ENCODE measurements around the gene CYP4F3.
"Not testable (repeated sequence)": the region's sequence is repeated elsewhere in the genome, so short reads cannot be mapped to it uniquely, and the experiment has no call there.

CYP4F3 gene

GRCh38 chr19:15628236-15629002 is 12.3 kb upstream of the CYP4F3 start:
- in situ Hi-C loops (cut with MboI; ENCODE audit: low sequenced_read_pairs), result no loop called here

GRCh38 chr19:15629003-15629880 is 11.5 kb upstream of the CYP4F3 start:
- in situ Hi-C loops (cut with MboI; ENCODE audit: low sequenced_read_pairs), result no loop called here

- in situ Hi-C loops (cut with MboI; ENCODE audit: low sequenced_read_pairs), result loop anchor here (10.0 kb wide), 1 partner anchor 543 kb away; the partner anchor contains the start of gene CIB3
These were observed 8.9 kb upstream of the CYP4F3 start for GRCh38 chr19:15631817-15632216.

GRCh38 chr19:15633082-15633835 is 7.4 kb upstream of the CYP4F3 start:
- in situ Hi-C loops (cut with MboI; ENCODE audit: low sequenced_read_pairs), result loop anchor here (10.0 kb wide), 1 partner anchor 542 kb away; the partner anchor contains the start of gene CIB3

- in situ Hi-C loops (cut with MboI; ENCODE audit: low sequenced_read_pairs), result loop anchor here (10.0 kb wide), 1 partner anchor 541 kb away; the partner anchor contains the start of gene CIB3
These were observed 6.6 kb upstream of the CYP4F3 start for GRCh38 chr19:15634105-15634504.

GRCh38 chr19:15635016-15635805 is 5.5 kb upstream of the CYP4F3 start:
- in situ Hi-C loops (cut with MboI; ENCODE audit: low sequenced_read_pairs), result loop anchor here (10.0 kb wide), 1 partner anchor 540 kb away; the partner anchor contains the start of gene CIB3

GRCh38 chr19:15636026-15636425 is 4.7 kb upstream of the CYP4F3 start:
- in situ Hi-C loops (cut with MboI; ENCODE audit: low sequenced_read_pairs), result loop anchor here (10.0 kb wide), 1 partner anchor 539 kb away; the partner anchor contains the start of gene CIB3

GRCh38 chr19:15639596-15639995 is 1.1 kb upstream of the CYP4F3 start:
- in situ Hi-C loops (cut with MboI; ENCODE audit: low sequenced_read_pairs), result loop anchor here (10.0 kb wide), 1 partner anchor 535 kb away; the partner anchor contains the start of gene CIB3

GRCh38 chr19:15640904-15641597 is 354 bp downstream of the CYP4F3 start:
- in situ Hi-C loops (cut with MboI; ENCODE audit: low sequenced_read_pairs), result no loop called here

- in situ Hi-C loops (cut with MboI; ENCODE audit: low sequenced_read_pairs), result no loop called here
These were observed 1.3 kb downstream of the CYP4F3 start for GRCh38 chr19:15641901-15642491.

- in situ Hi-C loops (cut with MboI; ENCODE audit: low sequenced_read_pairs), result no loop called here
These were observed 2.1 kb downstream of the CYP4F3 start for GRCh38 chr19:15642807-15643206.

GRCh38 chr19:15643387-15643786 is 2.7 kb downstream of the CYP4F3 start:
- in situ Hi-C loops (cut with MboI; ENCODE audit: low sequenced_read_pairs), result no loop called here

- in situ Hi-C loops (cut with MboI; ENCODE audit: low sequenced_read_pairs), result no loop called here
These were observed 3.5 kb downstream of the CYP4F3 start for GRCh38 chr19:15644066-15644741.

GRCh38 chr19:15644816-15645215 is 4.1 kb downstream of the CYP4F3 start:
- in situ Hi-C loops (cut with MboI; ENCODE audit: low sequenced_read_pairs), result no loop called here

- in situ Hi-C loops (cut with MboI; ENCODE audit: low sequenced_read_pairs), result no loop called here
These were observed 8.8 kb downstream of the CYP4F3 start for GRCh38 chr19:15649526-15649925.

GRCh38 chr19:15650123-15650522 is 9.4 kb downstream of the CYP4F3 start:
- in situ Hi-C loops (cut with MboI; ENCODE audit: low sequenced_read_pairs), result not testable (repeated sequence)

GRCh38 chr19:15651791-15652190 is 11.1 kb downstream of the CYP4F3 start:
- in situ Hi-C loops (cut with MboI; ENCODE audit: low sequenced_read_pairs), result no loop called here

GRCh38 chr19:15652559-15653278 is 12.0 kb downstream of the CYP4F3 start:
- in situ Hi-C loops (cut with MboI; ENCODE audit: low sequenced_read_pairs), result no loop called here
